Right ventricle myocardium superior (tissue), 1 donor: ENCODE measurements around the gene HMG20A. TPM values are rescaled to one million over a fixed set of nuclear protein-coding genes. Genes with fewer than 3 reads are reported as not detected.
A peak's percentile ranks its signal among the peaks of the same experiment; 100 is the strongest.

Source experiments
- ATAC-seq: fragments of 200-7000 bp; cut with Tn5 transposase; one replicate; pipeline ENCODE4 v1.9.1; 2020; ENCODE audit warnings: mild to moderate bottlenecking; ENCODE audit not compliant: poor library complexity
- DNase-seq: peaks from one replicate; pipeline ENCODE4 v3.0.0-alpha.2; 2020
- intact Hi-C: fragments of 100-400 bp; cut with DNase I; formaldehyde crosslinking; loops from one replicate; pipeline ENCODE4 v1.11.2; 2022
- long read RNA-seq: library from polyadenylated mRNA; unstranded; transcript quantifications from one replicate; pipeline ENCODE4 v2.0.0, GENCODE V29; 2021
- total RNA-seq: library from RNA; stranded (reverse); fragmentation: NEBNext Ultra II Directional; extraction: Animal tissue kit (Norgen Biotek cat#: 25700); gene quantifications from one replicate; pipeline ENCODE4 v1.2.1, GENCODE V29; 2021
- donor health status: DM: no; HTN: yes; CAD: no; lungs with severe emphysema.

HMG20A gene
- 28.8 TPM for total RNA-seq
- long read RNA-seq, full-length matches to known transcripts: 39 of 48 reads
- long read RNA-seq, partial matches to known transcripts: 3 of 48 reads
- long read RNA-seq, other reads (novel, unspliced or antisense): 6 of 48 reads

- DNase-seq: peak; percentile 56
- peak; percentile 67 for ATAC-seq
- intact Hi-C loops: loop anchor here (5.0 kb wide), 1 partner anchor 77 kb away; no protein-coding TSS in a partner anchor
Measured at GRCh38 chr15:77420610-77421369, at the start of gene HMG20A. Gene HMG20A, plus strand, starts transcription at chr15:77420888. Its CDS starts 37,520 bp downstream, at chr15:77458408.

- no peak for ATAC-seq
- DNase-seq: no peak
- intact Hi-C loops: no loop called here
Measured at GRCh38 chr15:77371850-77372563, 48.7 kb upstream of the HMG20A start.

- DNase-seq (no peak), ATAC-seq (no peak)
Measured at GRCh38 chr15:77373441-77373840, 47.2 kb upstream of the HMG20A start.

GRCh38 chr15:77375133-77375532 is 45.6 kb upstream of the HMG20A start:
- no peak for ATAC-seq
- DNase-seq: no peak
- intact Hi-C loops: no loop called here

More at GRCh38 chr15:77373441-77373840, 47.2 kb upstream of the HMG20A start:
- intact Hi-C loops: no loop called here

- DNase-seq (no peak), ATAC-seq (no peak)
- intact Hi-C loops: no loop called here
Measured at GRCh38 chr15:77376770-77377169, 43.9 kb upstream of the HMG20A start.

GRCh38 chr15:77380033-77380432 is 40.7 kb upstream of the HMG20A start:
- DNase-seq (no peak), ATAC-seq (no peak)
- intact Hi-C loops: no loop called here

- intact Hi-C loops: no loop called here
- no peak for ATAC-seq
- no peak for DNase-seq
Measured at GRCh38 chr15:77384086-77384485, 36.6 kb upstream of the HMG20A start.

- DNase-seq (no peak), ATAC-seq (no peak)
- intact Hi-C loops: no loop called here
Measured at GRCh38 chr15:77384589-77385359, 35.9 kb upstream of the HMG20A start.

- ATAC-seq (no peak), DNase-seq (no peak)
- intact Hi-C loops: no loop called here
Measured at GRCh38 chr15:77386626-77387025, 34.1 kb upstream of the HMG20A start.

- ATAC-seq: peak; percentile 17
- intact Hi-C loops: no loop called here
Measured at GRCh38 chr15:77387365-77388105, 33.2 kb upstream of the HMG20A start.

GRCh38 chr15:77391372-77391951 is 29.2 kb upstream of the HMG20A start:
- DNase-seq (no peak), ATAC-seq (peak; percentile 63)
- intact Hi-C loops: no loop called here

More at GRCh38 chr15:77387365-77388105, 33.2 kb upstream of the HMG20A start:
- no peak for DNase-seq

GRCh38 chr15:77392762-77393470 is 27.8 kb upstream of the HMG20A start:
- ATAC-seq (no peak), DNase-seq (no peak)
- intact Hi-C loops: no loop called here

- ATAC-seq (no peak), DNase-seq (no peak)
- intact Hi-C loops: no loop called here
Measured at GRCh38 chr15:77393471-77393840, 27.2 kb upstream of the HMG20A start.

- intact Hi-C loops: no loop called here
- ATAC-seq (no peak), DNase-seq (no peak)
Measured at GRCh38 chr15:77395013-77395774, 25.5 kb upstream of the HMG20A start.

GRCh38 chr15:77396692-77397091 is 24.0 kb upstream of the HMG20A start:
- DNase-seq (no peak), ATAC-seq (no peak)
- intact Hi-C loops: no loop called here

- intact Hi-C loops: no loop called here
- ATAC-seq (no peak), DNase-seq (no peak)
Measured at GRCh38 chr15:77398927-77399326, 21.8 kb upstream of the HMG20A start.

- ATAC-seq (no peak), DNase-seq (no peak)
- intact Hi-C loops: no loop called here
Measured at GRCh38 chr15:77400258-77400657, 20.4 kb upstream of the HMG20A start.
